ENCODE measurements around the gene PNPLA7.
"Not testable (repeated sequence)": the region's sequence is repeated elsewhere in the genome, so short reads cannot be mapped to it uniquely, and the experiment has no call there.

PNPLA7 gene

DNA sequence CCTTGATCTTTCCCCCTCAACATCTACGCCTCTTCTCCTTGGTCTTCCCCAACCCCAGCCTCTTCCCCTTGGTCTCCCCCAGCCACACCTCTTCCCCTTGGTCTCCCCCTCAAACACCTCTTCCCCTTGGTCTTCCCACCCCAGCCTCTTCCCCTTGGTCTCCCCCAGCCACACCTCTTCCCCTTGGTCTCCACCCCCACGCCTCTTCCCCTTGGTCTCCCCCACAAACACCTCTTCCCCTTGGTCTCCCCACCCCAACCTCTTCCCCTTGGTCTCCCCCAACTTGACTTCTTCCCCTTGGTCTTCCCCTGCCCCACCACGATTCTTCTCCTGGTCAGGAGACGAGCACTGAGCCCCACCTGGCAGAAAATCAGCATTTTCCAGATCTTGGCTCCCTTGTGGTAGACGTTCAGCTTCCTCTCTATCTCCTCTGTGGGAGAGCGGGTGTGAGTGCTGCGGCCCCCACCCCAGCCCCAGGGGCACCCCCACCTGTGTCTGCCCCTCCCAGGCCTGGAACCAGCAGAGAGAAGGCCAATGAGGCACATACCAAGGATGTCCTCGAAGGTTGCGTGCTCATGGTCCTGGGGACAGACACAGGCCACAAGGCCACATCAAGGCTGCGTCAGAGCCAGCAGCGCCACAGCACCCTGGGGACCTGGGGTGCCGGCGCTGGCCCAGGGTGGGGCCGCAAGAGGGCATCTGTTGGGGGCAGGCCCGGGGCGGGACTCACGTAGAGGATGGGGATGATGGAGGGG lies 98.0 kb downstream of the PNPLA7 start:
- DNase-seq, result peak in 1 of 3 donors; percentile 41
- H3K27ac ChIP-seq (ENCODE audit: insufficient read depth in 1 of 2, low read depth in 1 of 2, low read length in 2 of 2, poor library complexity in 1 of 2, severe bottlenecking in 2 of 2), result no peak overlapping the region

DNA sequence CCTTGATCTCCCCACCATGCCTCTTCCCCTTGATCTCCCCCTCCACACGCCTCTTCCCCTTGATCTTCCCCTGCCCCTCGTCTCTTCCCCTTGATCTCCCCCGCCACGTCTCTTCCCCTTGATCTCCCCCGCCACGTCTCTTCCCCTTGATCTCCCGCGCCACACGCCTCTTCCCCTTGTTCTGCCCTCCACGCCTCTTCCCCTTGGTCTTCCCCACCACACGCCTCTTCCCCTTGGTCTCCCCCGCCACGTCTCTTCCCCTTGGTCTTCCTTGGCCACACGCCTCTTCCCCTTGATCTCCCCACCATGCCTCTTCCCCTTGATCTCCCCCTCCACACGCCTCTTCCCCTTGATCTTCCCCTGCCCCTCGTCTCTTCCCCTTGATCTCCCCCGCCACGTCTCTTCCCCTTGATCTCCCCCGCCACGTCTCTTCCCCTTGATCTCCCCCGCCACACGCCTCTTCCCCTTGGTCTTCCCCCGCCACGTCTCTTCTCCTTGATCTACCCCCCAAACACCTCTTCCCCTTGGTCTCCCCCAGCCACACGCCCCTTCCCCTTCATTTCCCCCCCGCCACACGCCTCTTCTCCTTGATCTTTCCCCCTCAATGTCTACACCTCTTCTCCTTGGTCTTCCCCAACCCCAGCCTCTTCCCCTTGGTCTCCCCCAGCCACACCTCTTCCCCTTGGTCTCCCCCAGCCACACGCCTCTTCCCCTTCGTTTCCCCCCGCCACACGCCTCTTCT lies 98.8 kb downstream of the PNPLA7 start:
- Histone ChIP-seq H3K4me1 (ENCODE audit: control extremely low read depth in 1 of 4, control insufficient read depth in 4 of 4, insufficient read depth in 4 of 4, low read length in 3 of 4) (peaks cover 0 to 45% (median 32%) of the 10 kb centered on the region in 4 experiments), H3K36me3 (ENCODE audit: control insufficient read depth in 4 of 4, insufficient read depth in 4 of 4, low read length in 3 of 4) (peaks cover 0 to 46% (median 8%) of the 10 kb centered on the region in 4 experiments)
- POLR2A ChIA-PET; CTCF ChIA-PET; H3K4me3 ChIP-seq (ENCODE audit: control insufficient read depth in 1 of 7, extremely low read depth in 1 of 7, insufficient read depth in 4 of 7, low read depth in 2 of 7, low read length in 6 of 7); H3K27me3 ChIP-seq (replicated peaks in 2 of 5; ENCODE audit: control insufficient read depth in 4 of 5, insufficient read depth in 5 of 5, low read length in 4 of 5); DNase-seq; H3K9me3 ChIP-seq (ENCODE audit: control extremely low read depth in 1 of 5, control insufficient read depth in 4 of 5, insufficient read depth in 2 of 5, low read depth in 1 of 5, low read length in 4 of 5); H3K27ac ChIP-seq (ENCODE audit: insufficient read depth in 1 of 2, low read depth in 1 of 2, low read length in 2 of 2, poor library complexity in 1 of 2, severe bottlenecking in 2 of 2): not testable (repeated sequence)
- 14% methylated on average over 2 of the region's 31 CpGs for WGBS (ENCODE audit: insufficient coverage)

More for the DNA sequence above, 98.0 kb downstream of the PNPLA7 start:
- Histone ChIP-seq H3K4me1 (ENCODE audit: control extremely low read depth in 1 of 4, control insufficient read depth in 4 of 4, insufficient read depth in 4 of 4, low read length in 3 of 4) (peaks cover 0 to 43% (median 31%) of the 10 kb centered on the region in 4 experiments), H3K4me3 (ENCODE audit: control insufficient read depth in 1 of 7, extremely low read depth in 1 of 7, insufficient read depth in 4 of 7, low read depth in 2 of 7, low read length in 6 of 7) (no peak overlapping the region), H3K27me3 (replicated peaks in 2 of 5; ENCODE audit: control insufficient read depth in 4 of 5, insufficient read depth in 5 of 5, low read length in 4 of 5) (no peaks in the 10 kb centered on the region), H3K9me3 (ENCODE audit: control extremely low read depth in 1 of 5, control insufficient read depth in 4 of 5, insufficient read depth in 2 of 5, low read depth in 1 of 5, low read length in 4 of 5) (no peaks in the 10 kb centered on the region), H3K36me3 (ENCODE audit: control insufficient read depth in 4 of 4, insufficient read depth in 4 of 4, low read length in 3 of 4) (peaks cover 0 to 53% (median 8%) of the 10 kb centered on the region in 4 experiments)
- WGBS (ENCODE audit: insufficient coverage), result 80% methylated on average over 12 of the region's 17 CpGs
- POLR2A ChIA-PET, result no interaction called here
- CTCF ChIA-PET, result interaction anchor here (0.9 to 2.1 kb wide), 2 partner anchors 9 to 166 kb away, joined by 3 to 5 read pairs; no protein-coding TSS in a partner anchor

DNA sequence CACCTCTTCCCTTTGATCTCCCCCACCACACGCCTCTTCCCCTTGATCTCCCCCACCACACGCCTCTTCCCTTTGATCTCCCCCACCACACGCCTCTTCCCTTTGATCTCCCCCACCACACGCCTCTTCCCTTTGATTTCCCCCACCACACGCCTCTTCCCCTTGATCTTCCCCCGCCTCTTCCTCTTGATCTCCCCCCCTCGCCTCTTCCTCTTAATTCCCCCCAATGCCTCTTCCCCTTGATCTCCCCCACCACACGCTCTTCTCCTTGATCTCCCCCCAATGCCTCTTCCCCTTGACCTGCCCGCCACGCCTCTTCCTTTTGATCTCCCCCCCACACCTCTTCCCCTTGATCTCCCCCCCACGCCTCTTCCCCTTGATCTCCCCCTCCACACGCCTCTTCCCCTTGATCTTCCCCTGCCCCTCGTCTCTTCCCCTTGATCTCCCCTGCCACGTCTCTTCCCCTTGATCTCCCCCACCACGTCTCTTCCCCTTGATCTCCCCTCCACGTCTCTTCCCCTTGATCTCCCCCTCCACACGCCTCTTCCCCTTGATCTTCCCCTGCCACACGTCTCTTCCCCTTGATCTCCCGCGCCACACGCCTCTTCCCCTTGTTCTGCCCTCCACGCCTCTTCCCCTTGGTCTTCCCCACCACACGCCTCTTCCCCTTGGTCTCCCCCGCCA lies 99.5 kb downstream of the PNPLA7 start:
- H3K9me3 ChIP-seq (ENCODE audit: control extremely low read depth in 1 of 5, control insufficient read depth in 4 of 5, insufficient read depth in 2 of 5, low read depth in 1 of 5, low read length in 4 of 5); H3K27me3 ChIP-seq (replicated peaks in 2 of 5; ENCODE audit: control insufficient read depth in 4 of 5, insufficient read depth in 5 of 5, low read length in 4 of 5); POLR2A ChIA-PET; H3K27ac ChIP-seq (ENCODE audit: insufficient read depth in 1 of 2, low read depth in 1 of 2, low read length in 2 of 2, poor library complexity in 1 of 2, severe bottlenecking in 2 of 2); H3K4me3 ChIP-seq (ENCODE audit: control insufficient read depth in 1 of 7, extremely low read depth in 1 of 7, insufficient read depth in 4 of 7, low read depth in 2 of 7, low read length in 6 of 7): not testable (repeated sequence)
- peak in 2 of 3 donors; percentile 40 to 47 for DNase-seq
- 28% methylated on average over 5 of the region's 24 CpGs for WGBS (ENCODE audit: insufficient coverage)
- CTCF ChIA-PET, result interaction anchor here (0.6 kb wide), 1 partner anchor 177 kb away, joined by 3 read pairs; no protein-coding TSS in a partner anchor
- Histone ChIP-seq H3K4me1 (ENCODE audit: control extremely low read depth in 1 of 4, control insufficient read depth in 4 of 4, insufficient read depth in 4 of 4, low read length in 3 of 4) (peaks cover 0 to 49% (median 32%) of the 10 kb centered on the region in 4 experiments), H3K36me3 (ENCODE audit: control insufficient read depth in 4 of 4, insufficient read depth in 4 of 4, low read length in 3 of 4) (peaks cover 0 to 39% (median 8%) of the 10 kb centered on the region in 4 experiments)

DNA sequence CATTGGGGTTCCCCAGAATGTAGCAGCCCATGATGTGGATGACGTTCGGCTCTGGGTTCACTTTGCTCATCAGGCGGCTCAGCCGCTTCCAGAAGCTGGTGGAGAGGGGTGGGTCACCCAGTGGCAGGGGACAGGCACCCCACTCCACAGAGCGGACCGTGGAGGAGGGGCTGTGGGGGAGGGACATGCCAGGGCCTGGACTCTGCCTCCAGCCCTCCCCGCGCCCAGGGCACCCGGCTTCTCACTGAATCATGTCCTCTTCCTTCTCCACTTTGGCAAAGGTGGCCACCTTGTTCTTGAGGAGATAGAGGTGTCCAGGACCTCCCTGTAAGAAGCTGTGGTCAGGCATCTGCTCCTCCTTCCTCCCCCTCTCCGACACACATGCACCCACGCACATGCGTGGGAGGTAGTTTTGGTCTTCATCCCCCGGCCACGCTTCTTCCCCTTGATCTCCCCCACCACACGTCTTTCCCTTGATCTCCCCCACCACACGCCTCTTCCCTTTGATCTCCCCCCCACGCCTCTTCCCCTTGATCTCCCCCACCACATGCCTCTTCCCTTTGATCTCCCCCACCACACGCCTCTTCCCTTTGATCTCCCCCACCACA lies 100.2 kb downstream of the PNPLA7 start:
- no peak overlapping the region for H3K27ac ChIP-seq (ENCODE audit: insufficient read depth in 1 of 2, low read depth in 1 of 2, low read length in 2 of 2, poor library complexity in 1 of 2, severe bottlenecking in 2 of 2)
- no peaks in the 10 kb centered on the region for H3K27me3 ChIP-seq (replicated peaks in 2 of 5; ENCODE audit: control insufficient read depth in 4 of 5, insufficient read depth in 5 of 5, low read length in 4 of 5)
- no peaks in the 10 kb centered on the region for H3K9me3 ChIP-seq (ENCODE audit: control extremely low read depth in 1 of 5, control insufficient read depth in 4 of 5, insufficient read depth in 2 of 5, low read depth in 1 of 5, low read length in 4 of 5)
- ChIA-PET CTCF (interaction anchor here (0.6 to 1.1 kb wide), 2 partner anchors 28 to 177 kb away, joined by 3 read pairs; partner anchors contain the start of gene EXD3), POLR2A (no interaction called here)
- H3K36me3 ChIP-seq (ENCODE audit: control insufficient read depth in 4 of 4, insufficient read depth in 4 of 4, low read length in 3 of 4), result peaks cover 0 to 35% (median 7%) of the 10 kb centered on the region in 4 experiments
- peak in 1 of 3 donors; percentile 33 for DNase-seq
- peaks cover 0 to 55% (median 34%) of the 10 kb centered on the region in 4 experiments for H3K4me1 ChIP-seq (ENCODE audit: control extremely low read depth in 1 of 4, control insufficient read depth in 4 of 4, insufficient read depth in 4 of 4, low read length in 3 of 4)
- no peak overlapping the region for H3K4me3 ChIP-seq (ENCODE audit: control insufficient read depth in 1 of 7, extremely low read depth in 1 of 7, insufficient read depth in 4 of 7, low read depth in 2 of 7, low read length in 6 of 7)
- WGBS (ENCODE audit: insufficient coverage), result 92% methylated on average over 10 of the region's 18 CpGs

- H3K4me3 ChIP-seq (ENCODE audit: control insufficient read depth in 1 of 7, extremely low read depth in 1 of 7, insufficient read depth in 4 of 7, low read depth in 2 of 7, low read length in 6 of 7), result no peak overlapping the region
- H3K36me3 ChIP-seq (ENCODE audit: control insufficient read depth in 4 of 4, insufficient read depth in 4 of 4, low read length in 3 of 4), result peaks cover 0 to 28% (median 7%) of the 10 kb centered on the region in 4 experiments
- DNase-seq, result no peak
- ChIA-PET POLR2A (interaction anchor here (0.7 to 1.5 kb wide), 2 partner anchors 13 to 217 kb away, joined by 4 read pairs; no protein-coding TSS in a partner anchor), CTCF (interaction anchor here (1.1 kb wide), 1 partner anchor 27 kb away, joined by 3 read pairs; the partner anchor contains the start of gene EXD3)
- H3K9me3 ChIP-seq (ENCODE audit: control extremely low read depth in 1 of 5, control insufficient read depth in 4 of 5, insufficient read depth in 2 of 5, low read depth in 1 of 5, low read length in 4 of 5), result no peaks in the 10 kb centered on the region
- H3K27me3 ChIP-seq (replicated peaks in 2 of 5; ENCODE audit: control insufficient read depth in 4 of 5, insufficient read depth in 5 of 5, low read length in 4 of 5), result no peaks in the 10 kb centered on the region
- H3K27ac ChIP-seq (ENCODE audit: insufficient read depth in 1 of 2, low read depth in 1 of 2, low read length in 2 of 2, poor library complexity in 1 of 2, severe bottlenecking in 2 of 2), result no peak overlapping the region
- WGBS (ENCODE audit: insufficient coverage), result 96% methylated on average over 34 of the region's 36 CpGs
- H3K4me1 ChIP-seq (ENCODE audit: control extremely low read depth in 1 of 4, control insufficient read depth in 4 of 4, insufficient read depth in 4 of 4, low read length in 3 of 4), result peaks cover 0 to 48% (median 28%) of the 10 kb centered on the region in 4 experiments
Observed at GRCh38 chr9:137449081-137449844, 100.9 kb downstream of the PNPLA7 start.

GRCh38 chr9:137448602-137448962 lies 101.6 kb downstream of the PNPLA7 start:
- CTCF ChIA-PET, result interaction anchor here (1.1 to 1.7 kb wide), 3 partner anchors 14 to 162 kb away, joined by 3 to 5 read pairs (median 3); no protein-coding TSS in a partner anchor
- 98% methylated on average over 9 of the region's 16 CpGs for WGBS (ENCODE audit: insufficient coverage)

More at GRCh38 chr9:137448602-137448962, 101.6 kb downstream of the PNPLA7 start:
- no peaks in the 10 kb centered on the region for H3K9me3 ChIP-seq (ENCODE audit: control extremely low read depth in 1 of 5, control insufficient read depth in 4 of 5, insufficient read depth in 2 of 5, low read depth in 1 of 5, low read length in 4 of 5)
- DNase-seq, result no peak
- H3K4me3 ChIP-seq (ENCODE audit: control insufficient read depth in 1 of 7, extremely low read depth in 1 of 7, insufficient read depth in 4 of 7, low read depth in 2 of 7, low read length in 6 of 7), result no peak overlapping the region
- no peak overlapping the region for H3K27ac ChIP-seq (ENCODE audit: insufficient read depth in 1 of 2, low read depth in 1 of 2, low read length in 2 of 2, poor library complexity in 1 of 2, severe bottlenecking in 2 of 2)
- H3K27me3 ChIP-seq (replicated peaks in 2 of 5; ENCODE audit: control insufficient read depth in 4 of 5, insufficient read depth in 5 of 5, low read length in 4 of 5), result no peaks in the 10 kb centered on the region
- POLR2A ChIA-PET, result interaction anchor here (0.7 to 1.5 kb wide), 2 partner anchors 12 to 217 kb away, joined by 4 read pairs; no protein-coding TSS in a partner anchor
- peaks cover 0 to 44% (median 24%) of the 10 kb centered on the region in 4 experiments for H3K4me1 ChIP-seq (ENCODE audit: control extremely low read depth in 1 of 4, control insufficient read depth in 4 of 4, insufficient read depth in 4 of 4, low read length in 3 of 4)
- peaks cover 0 to 28% (median 7%) of the 10 kb centered on the region in 4 experiments for H3K36me3 ChIP-seq (ENCODE audit: control insufficient read depth in 4 of 4, insufficient read depth in 4 of 4, low read length in 3 of 4)

All from common myeloid progenitor, CD34-positive (primary cell).